NCI-H2081 treated with DMSO at 0.1 percent for 48 hours (cell line): Measurements from ENCODE around the gene BLCAP.
"Not testable (repeated sequence)": the region's sequence is repeated elsewhere in the genome, so short reads cannot be mapped to it uniquely, and the experiment has no call there.

ENCODE experiments used
- DNase-seq: peaks from one replicate; lab custom pipeline; 2025; lab: John Stamatoyannopoulos, UW

Gene BLCAP

GRCh38 chr20:37515876-37516275 is 11.8 kb downstream of the BLCAP start:
- DNase-seq: no peak

DNA sequence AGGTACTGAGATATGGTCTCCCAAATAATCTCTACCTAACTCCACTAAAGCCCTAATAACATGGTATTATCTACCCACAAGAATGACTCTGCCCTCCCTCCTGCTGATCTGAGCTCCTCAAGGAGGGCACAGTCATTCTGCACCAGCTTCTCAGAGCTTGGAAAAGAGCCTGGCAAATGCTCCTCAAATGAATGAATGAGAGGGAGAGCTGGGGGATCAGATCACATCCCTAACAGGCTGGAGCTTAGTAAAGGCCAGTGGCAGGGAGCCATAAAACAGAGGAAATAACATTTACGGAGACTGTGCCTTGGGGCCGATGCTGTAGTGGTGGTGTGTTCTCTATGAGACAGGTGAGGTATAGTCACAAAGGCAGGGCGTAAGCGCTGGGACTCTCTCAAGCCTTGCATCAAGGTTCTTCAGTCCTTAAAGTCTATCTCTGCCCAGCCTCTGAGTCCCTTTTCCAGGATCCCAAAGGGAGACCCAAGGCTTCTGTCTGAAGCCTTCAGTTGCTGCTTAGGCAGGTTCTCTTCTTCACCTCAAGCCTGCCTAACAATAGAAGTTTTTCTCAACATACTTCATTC is 13.8 kb downstream of the BLCAP start:
- DNase-seq: no peak

GRCh38 chr20:37511610-37512275 is 15.9 kb downstream of the BLCAP start:
- no peak for DNase-seq

DNA sequence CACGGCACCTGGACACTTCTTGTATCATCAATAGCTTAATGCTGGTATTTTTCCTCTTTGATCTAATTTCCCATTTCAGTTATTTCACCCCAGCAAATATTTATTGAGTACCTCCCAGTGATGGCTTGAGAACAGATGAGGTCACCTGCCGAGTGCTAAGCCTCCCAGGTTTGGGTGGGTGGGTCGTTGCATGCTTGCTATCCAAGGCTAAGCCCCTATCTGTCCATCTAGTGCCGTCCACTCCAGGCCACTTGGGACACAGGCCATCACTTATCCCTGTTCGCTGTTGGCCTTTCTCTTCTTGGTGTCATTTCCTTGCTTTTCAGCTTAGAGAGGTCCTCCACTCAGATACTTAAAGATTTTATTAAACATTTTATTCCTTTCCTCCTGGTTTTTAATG is 17.4 kb downstream of the BLCAP start:
- DNase-seq: no peak

GRCh38 chr20:37506152-37506725 is 21.4 kb downstream of the BLCAP start:
- DNase-seq: no peak

- DNase-seq: no peak
These were observed 22.2 kb downstream of the BLCAP start for GRCh38 chr20:37505263-37506151.

GRCh38 chr20:37504404-37505096 is 23.1 kb downstream of the BLCAP start:
- DNase-seq: no peak

DNA sequence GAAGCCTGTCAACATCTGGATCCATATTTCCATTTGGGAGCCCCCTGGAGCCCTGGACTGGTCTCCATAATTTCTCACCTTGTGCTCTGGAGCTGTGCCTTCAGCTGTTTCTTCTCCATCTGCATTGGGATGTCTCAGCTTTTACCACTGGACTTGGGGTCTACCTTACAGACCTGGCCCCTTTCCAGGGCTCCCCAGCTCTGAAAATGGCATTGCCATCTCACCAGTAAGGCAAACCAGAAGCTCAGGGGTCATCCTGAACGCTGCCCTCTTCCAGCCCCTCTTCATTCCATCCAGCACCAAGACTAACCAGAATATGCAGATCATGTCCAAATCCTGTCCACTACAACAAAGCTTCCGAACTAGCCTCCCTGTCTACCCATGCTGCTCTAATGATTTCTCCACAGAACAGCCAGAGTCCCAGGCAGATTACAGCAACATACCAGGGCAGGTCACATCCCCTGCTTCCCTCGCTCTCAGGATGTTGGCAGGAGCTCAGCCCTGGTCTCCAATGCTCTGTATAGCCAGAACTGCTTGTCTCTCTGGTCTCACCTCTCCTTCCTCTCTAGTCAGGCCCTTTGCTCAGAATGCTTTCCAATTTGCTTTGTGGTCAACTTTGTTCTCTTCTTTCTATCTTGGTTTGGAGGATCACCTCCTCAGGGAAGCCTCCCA is 24.3 kb downstream of the BLCAP start:
- DNase-seq: no peak

DNA sequence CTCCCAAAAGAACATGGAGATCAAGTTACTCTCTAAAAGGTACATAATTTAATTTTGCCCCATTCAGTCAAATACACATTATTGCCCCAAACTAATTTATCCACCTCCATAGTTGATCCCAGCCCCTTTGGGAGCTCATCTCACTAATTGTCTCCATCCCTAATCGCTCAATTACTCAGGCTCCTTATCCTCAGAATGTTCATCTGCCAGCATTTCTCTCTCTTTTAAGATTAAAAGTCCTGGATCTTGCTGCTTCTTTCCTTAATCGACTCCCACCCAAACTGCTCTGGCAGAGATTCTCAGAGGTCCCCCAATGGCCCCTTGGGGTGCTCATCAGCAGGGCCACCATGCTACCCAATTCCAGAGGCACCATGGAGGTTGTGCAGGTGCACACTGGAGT is 25.0 kb downstream of the BLCAP start:
- DNase-seq: no peak

- no peak for DNase-seq
These were observed 25.7 kb downstream of the BLCAP start for GRCh38 chr20:37501940-37502339.

DNA sequence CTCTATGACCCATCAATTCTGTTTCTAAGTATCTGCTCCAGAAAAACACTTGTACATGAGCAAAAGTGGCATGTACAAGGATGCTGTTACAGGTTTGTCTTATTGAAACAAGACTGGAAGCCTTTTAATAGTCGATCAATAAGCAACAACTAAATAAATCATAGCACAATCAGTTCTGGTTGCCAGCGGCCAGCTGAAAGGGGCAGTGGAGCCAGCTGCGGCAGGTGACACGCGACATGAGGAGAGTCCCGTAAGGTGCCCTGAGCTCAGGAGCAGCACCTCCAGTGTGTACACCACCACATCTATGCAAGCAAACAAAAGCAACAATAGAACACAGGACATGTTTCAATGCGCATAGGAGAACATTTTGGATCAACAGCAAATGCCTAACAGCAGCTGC is 27.4 kb downstream of the BLCAP start:
- DNase-seq: no peak

DNA sequence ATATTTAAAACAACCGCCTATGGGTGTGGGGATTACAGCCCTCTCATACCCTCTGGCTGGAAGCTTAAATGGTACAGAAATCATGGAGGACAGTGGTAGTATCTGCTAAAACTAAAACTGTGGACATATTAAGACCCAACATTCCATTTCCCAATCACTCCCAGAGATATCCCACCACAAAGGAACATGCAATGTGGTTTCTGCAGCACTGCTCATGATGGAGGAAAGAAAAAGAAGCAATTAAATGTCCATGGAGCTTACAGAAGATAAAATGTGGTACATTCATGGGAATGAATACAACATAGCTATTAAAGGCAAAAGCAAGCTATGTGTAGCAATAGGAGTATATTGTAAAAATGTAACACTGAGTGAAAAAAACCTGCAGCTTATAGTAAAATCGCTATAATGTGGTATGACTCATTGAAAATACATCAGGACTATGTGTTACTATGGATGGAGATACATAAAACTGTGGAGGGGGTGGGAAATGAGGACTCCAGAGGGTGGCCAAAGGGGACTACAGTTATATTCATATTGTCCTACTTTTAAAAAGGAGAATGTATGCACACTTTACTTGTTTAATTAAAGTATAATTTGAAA is 29.5 kb downstream of the BLCAP start:
- DNase-seq: no peak

DNA sequence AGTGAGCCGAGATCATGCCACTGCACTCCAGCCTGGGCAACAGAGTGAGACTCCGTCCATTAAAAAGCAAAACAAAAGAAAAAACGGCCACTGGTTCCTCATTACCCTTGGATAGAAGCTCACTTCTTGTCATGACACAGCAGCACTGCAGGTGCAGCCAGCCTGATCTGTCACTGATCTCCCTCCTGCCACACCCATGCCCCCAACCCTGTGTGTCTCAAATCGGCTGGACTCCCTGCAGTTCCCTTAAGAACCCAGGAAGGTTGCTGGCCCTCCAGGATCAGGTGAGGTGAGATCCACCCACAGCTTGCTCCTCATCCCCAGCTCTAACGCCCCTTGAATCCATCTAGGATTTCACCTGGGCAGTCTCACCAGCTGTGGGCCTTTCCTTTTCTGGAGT is 32.9 kb downstream of the BLCAP start:
- DNase-seq: no peak

GRCh38 chr20:37494301-37494700 is 33.4 kb downstream of the BLCAP start:
- no peak for DNase-seq

- no peak for DNase-seq
These were observed 34.7 kb downstream of the BLCAP start for GRCh38 chr20:37492945-37493344.

GRCh38 chr20:37492096-37492625 is 35.5 kb downstream of the BLCAP start:
- DNase-seq: no peak

GRCh38 chr20:37490663-37491350 is 36.9 kb downstream of the BLCAP start:
- no peak for DNase-seq

DNA sequence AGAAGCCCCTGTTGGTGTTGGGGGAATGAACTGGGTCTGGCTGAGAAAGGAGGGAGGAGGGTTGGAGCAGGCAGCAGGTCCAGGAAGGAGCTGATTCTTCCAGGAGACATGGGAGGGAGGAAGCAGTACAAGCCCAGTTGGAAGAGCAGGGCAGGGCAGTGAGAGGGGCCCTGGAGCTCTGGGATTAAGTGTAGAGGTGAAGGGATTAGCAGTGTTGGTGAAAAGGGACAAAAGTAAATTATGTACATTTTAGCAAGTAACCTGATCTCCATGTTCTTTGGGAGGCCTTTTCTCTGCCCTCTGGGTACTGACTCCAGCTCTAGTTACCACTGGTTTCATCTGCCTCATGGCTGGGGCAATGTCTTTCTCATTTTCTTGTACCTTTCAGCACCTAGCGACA is 41.5 kb downstream of the BLCAP start:
- DNase-seq: not testable (repeated sequence)

GRCh38 chr20:37484331-37484730 is 43.3 kb downstream of the BLCAP start:
- no peak for DNase-seq

GRCh38 chr20:37481610-37482009 is 46.1 kb downstream of the BLCAP start:
- no peak for DNase-seq
